Erythroblast (primary cell): ENCODE results near the gene C9.

ENCODE experiments used
- DNase-seq, 2 experiments: peaks; one replicate each; lab custom pipeline; 2025; lab: John Stamatoyannopoulos, UW
- GATA1 ChIP-seq: IDR thresholded peaks from 2 replicates; pipeline ENCODE4 v1.6.1; 2011; ENCODE audit warnings: low read depth, mild to moderate bottlenecking, control low read depth, low read length, moderate library complexity
- POLR2A ChIP-seq: IDR thresholded peaks from 2 replicates; pipeline ENCODE4 v1.6.1; 2011; ENCODE audit warnings: mild to moderate bottlenecking, low read length

The C9 gene

GRCh38 chr5:39394946-39395345, 30.7 kb upstream of the C9 start:
- no peak for DNase-seq
- TF ChIP-seq GATA1 (no peak), POLR2A (no peak)

GRCh38 chr5:39390945-39391344, 26.6 kb upstream of the C9 start:
- DNase-seq = no peak
- no peak for TF ChIP-seq POLR2A
- no peak for TF ChIP-seq GATA1

- TF ChIP-seq POLR2A (no peak), GATA1 (no peak)
- DNase-seq = no peak
Measured at GRCh38 chr5:39387293-39387692, 23.0 kb upstream of the C9 start.

GRCh38 chr5:39384271-39384670, 20.0 kb upstream of the C9 start:
- DNase-seq = no peak

GRCh38 chr5:39381376-39381775, 17.1 kb upstream of the C9 start:
- no peak for DNase-seq
- TF ChIP-seq GATA1 (no peak), POLR2A (no peak)

More at GRCh38 chr5:39384271-39384670, 20.0 kb upstream of the C9 start:
- TF ChIP-seq GATA1 (no peak), POLR2A (no peak)

GRCh38 chr5:39379693-39380092, 15.4 kb upstream of the C9 start:
- TF ChIP-seq GATA1 = no peak
- TF ChIP-seq POLR2A = no peak
- no peak for DNase-seq

GRCh38 chr5:39377613-39378012, 13.3 kb upstream of the C9 start:
- DNase-seq = no peak
- no peak for TF ChIP-seq GATA1
- no peak for TF ChIP-seq POLR2A

- TF ChIP-seq GATA1 = no peak
- no peak for TF ChIP-seq POLR2A
- DNase-seq = peak; percentile 46 to 69
Measured at GRCh38 chr5:39376293-39376714, 12.0 kb upstream of the C9 start.

GRCh38 chr5:39373791-39374190, 9.5 kb upstream of the C9 start:
- DNase-seq = no peak
- TF ChIP-seq POLR2A (no peak), GATA1 (no peak)

GRCh38 chr5:39371367-39371635, 7.0 kb upstream of the C9 start:
- TF ChIP-seq POLR2A = no peak
- DNase-seq = no peak

- no peak for TF ChIP-seq GATA1
- no peak for TF ChIP-seq POLR2A
- DNase-seq = peak in 1 of 2 experiments; percentile 4
Measured at GRCh38 chr5:39370555-39371366, 6.5 kb upstream of the C9 start.

GRCh38 chr5:39369123-39369815, 5.0 kb upstream of the C9 start:
- TF ChIP-seq POLR2A (no peak), GATA1 (no peak)
- DNase-seq = no peak

GRCh38 chr5:39368116-39368515, 3.8 kb upstream of the C9 start:
- TF ChIP-seq POLR2A = no peak
- TF ChIP-seq GATA1 = no peak
- no peak for DNase-seq

- DNase-seq = no peak
- TF ChIP-seq GATA1 (no peak), POLR2A (no peak)
Measured at GRCh38 chr5:39367711-39368110, 3.4 kb upstream of the C9 start.

- no peak for TF ChIP-seq POLR2A
- no peak for DNase-seq
Measured at GRCh38 chr5:39363217-39363616, 1.1 kb downstream of the C9 start.

- no peak for TF ChIP-seq GATA1
- no peak for TF ChIP-seq POLR2A
- DNase-seq = no peak
Measured at GRCh38 chr5:39362646-39363045, 1.6 kb downstream of the C9 start.
